HG03575 (cell line): ENCODE measurements around the gene CLK3.
"Not testable (repeated sequence)": the region's sequence is repeated elsewhere in the genome, so short reads cannot be mapped to it uniquely, and the experiment has no call there.

Experiments used
- ATAC-seq: cut with Tn5 transposase; IDR thresholded peaks from one replicate; pipeline ENCODE4 v1.9.1; 2021; ENCODE audit not compliant: unreplicated experiment, insufficient number of reproducible peaks, low FRiP score; ENCODE audit errors: extremely low read depth

Gene CLK3

DNA sequence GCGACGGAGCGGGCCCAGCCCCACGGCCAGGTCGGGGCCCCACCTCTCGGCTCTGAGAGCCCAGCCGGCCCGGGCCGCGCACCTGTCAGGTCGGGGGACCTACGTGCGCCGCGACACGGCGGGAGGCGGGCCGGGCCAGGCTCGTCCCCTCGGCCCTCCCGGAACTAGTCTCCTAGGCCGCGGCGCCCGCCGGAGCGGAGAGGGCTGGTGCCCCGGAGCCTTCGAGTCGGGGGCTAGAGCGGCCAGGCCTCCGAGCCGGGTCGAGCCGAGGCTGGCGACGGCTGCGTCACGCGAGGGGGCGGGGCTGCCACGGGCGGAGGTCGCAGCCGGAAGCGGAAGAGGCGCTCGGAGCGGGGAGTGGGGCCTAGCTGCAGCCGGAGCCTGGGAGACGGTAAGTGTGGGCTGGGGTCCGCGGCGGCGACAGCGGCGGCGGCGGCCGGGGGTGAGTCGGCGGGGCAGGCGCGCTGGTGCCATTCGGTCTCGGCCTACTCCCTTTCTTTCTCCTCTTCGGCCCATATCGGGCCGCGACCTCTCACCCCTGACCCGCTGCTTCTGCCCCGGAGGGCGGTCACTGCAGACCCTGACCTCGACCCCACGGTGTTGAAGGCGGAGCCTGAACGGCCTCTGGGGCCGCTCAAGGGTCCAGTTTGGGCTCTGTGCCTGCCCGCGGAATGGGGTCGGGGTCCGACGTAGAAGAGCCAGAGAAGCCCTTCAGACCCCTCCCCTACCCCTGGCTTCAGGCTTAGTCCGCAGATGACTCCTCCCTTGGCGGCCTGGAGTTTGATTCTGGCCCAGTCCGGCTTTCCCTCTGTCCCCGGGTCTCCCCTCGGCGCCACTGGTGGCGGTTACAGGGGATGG is at the start of gene CLK3:
CLK3 (plus strand) TSS at position 329 of the 858 bp plus-strand sequence. CDS start 3,361 bp downstream, outside the sequence.
- no peak for ATAC-seq

DNA sequence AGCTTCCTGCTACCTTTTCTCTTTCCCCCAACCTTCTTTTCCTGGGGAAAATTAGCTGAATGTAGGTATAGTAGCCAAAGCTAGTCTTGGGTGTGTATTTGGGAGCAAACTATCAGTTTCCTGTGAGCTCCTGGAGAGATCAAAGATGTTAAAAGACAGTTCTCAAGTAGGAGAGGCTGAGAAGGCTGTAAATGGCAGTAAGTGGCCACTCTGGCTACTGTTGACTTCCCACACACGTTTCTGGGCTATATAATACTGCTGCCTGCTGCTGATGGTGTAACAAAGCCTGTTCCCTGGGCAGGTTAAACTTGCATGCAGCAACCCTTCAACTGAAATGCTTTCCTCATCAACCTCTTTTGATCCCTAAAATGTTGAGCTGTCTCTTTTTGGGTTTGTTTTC is 47.0 kb upstream of the CLK3 start:
- no peak for ATAC-seq

DNA sequence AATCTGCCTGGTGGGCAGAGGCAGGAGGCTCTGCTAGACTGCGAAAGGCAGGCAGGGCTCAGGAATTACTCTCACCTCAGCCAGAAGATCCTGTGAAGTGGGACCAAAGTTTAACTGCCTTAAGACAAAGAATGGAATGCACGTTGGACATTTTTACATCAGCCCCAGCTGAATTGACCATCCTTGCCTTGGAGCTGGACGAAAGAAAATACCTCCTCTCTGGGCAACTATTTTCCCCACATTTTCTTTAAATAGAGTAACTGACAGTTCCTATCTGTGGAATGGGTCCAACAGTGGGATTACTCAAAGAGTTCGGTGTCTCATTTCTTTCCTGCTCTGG is 45.9 kb upstream of the CLK3 start:
- ATAC-seq: no peak

DNA sequence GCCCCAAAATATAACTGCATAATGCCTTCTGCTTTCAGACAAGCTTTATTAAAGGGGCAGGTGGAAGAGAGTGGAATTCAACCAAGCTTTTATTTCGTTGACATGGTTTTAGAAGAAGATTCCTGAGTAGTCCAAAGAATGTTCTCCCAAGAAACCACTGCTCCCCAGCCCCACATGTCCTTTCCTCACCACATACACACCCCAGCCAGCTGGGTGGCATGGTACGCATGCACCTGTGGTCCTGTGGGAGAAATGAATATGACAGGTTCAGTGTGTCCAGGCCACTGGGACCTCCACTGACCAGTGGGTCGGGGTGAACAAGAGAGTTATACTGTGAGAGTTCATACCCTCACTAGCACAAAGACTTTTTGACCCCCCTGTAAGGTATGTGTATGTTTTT is 44.4 kb upstream of the CLK3 start:
- no peak for ATAC-seq

DNA sequence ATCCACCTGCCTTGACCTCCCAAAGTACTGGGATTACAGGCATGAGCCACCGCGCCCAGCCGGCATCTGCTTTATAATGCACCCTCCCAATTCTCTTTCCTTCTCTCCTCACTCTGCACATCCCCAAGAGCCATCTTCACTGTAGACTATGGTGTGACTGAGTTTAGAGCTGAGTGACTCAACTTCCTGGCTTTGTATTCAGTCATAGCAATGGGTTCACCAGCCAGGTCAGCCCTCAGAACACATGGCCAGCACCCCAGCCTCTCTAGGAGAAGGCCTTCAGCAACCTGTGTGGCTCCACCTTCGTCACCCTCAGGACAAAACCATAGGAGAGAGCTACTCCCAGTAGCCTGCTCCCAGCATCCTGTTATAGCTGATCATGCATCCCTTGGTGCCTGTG is 41.6 kb upstream of the CLK3 start:
- no peak for ATAC-seq

DNA sequence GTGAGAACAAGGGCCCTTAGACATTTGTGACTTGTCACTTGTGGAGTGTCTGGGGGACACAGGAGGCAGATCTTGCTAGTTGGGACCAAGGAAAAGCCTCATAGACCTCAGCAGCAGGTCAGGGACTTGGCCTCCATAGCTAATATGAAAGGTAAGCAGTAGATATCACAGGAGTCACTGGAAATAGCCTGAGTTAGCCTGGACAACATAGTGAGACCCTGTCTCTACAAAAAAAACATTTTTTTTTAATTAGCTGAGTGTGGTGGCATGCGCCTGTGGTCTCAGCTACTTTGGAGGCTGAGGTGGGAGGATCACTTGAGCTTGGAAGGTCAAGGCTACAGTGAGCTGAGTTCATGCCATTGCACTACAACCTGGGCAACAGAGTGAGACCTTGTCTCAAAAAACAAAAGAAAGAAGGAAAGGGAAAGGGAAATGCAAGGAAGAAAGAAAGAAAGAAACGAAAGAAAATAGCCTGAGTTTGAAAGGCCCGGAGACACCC is 37.1 kb upstream of the CLK3 start:
- no peak for ATAC-seq

DNA sequence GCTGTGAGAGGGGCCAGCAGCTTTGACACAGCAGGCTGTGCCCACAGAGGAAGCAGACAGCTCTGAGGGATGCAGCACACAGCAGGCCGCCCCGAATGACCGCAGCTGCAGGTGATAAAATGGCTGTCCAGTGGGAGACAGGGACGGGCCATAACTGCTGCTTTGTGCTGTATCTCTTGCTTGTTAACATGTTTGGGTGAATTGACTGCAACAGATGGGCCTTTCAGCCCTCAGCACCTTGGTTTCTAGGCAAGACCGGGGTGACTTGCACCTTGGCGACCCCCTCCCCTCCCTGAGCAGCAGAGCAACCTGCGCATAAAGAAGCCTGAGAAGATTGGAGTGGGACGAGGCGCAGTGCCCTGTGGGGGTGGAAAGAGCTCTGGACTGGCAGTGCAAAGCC is 36.6 kb upstream of the CLK3 start:
- ATAC-seq: no peak

DNA sequence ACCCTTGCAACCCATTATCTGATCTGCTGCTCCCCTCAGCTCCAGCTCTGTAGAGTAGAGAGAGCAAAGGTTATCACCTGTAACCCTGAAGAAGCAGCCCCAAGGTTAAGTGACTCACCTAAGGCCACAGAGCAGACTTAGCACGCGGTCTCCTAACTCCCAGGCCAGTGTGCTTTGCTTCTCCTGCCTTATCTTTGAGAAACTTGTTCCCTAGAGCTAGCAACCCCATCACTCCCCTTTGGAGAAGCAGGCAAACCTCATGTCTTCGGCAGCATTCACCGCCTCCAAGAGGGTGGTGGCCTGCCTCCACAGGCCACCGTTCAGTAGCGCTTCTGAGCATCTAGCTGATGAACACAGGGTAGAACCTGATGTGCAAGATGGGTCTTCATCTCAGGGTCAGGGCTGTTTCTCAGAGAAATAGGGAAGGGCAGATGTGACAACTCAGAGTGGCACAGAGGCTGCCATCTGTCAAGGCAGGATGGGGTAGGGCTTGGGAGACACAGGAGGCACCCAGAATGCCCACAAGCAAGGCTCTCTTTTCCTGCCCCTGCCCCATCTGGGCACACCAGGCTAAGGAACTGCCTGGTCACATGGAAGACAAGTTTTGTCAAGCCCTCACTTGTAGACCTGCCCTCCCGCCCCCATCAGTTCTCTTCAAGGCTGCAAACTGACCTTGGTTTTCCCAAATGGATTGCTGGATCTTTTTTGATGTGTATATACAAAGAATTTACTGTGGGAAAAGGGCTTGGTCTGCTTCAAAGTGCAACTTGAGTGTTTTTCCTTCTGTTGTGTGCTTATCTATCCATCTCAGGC is 34.9 kb upstream of the CLK3 start:
- ATAC-seq: no peak

DNA sequence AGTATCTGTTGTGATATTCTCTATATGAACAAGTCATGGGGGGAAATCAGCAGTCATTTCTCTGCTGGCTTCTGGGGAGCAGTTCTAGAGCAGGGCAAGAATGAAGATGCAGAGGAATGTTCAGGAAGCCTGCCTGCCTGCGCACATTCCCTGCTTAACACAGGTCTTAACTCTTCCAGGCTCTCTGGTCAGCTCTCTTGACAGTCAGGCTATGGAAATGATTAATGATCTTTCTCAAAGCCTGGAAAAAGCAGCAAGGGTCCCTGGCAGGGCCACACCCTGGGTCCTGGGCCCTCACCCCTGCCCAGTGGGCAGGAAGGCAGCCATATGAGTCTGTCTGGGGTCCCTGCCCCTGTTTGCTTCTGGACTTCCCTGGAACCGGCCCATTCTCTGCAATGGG is 31.4 kb upstream of the CLK3 start:
- ATAC-seq: no peak

DNA sequence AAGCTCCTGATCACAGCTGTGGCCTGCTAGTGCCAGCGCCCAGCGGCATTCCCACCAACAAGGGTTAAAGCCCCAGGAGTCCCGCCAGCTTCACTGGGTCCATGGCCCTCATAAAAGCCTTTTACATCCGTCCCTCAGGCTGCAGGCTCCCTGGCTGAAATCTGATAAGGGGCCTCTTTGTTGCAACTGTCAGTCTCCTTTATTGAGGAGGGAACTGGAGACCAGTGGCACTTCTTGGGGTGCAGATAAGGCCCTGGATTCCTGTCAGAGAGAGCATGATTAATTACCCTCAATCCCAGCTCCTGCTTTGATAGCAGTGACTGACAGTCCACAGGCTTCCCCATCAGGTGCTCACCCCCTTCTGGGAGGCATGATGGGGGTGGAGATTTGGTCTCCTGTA is 30.9 kb upstream of the CLK3 start:
- no peak for ATAC-seq

DNA sequence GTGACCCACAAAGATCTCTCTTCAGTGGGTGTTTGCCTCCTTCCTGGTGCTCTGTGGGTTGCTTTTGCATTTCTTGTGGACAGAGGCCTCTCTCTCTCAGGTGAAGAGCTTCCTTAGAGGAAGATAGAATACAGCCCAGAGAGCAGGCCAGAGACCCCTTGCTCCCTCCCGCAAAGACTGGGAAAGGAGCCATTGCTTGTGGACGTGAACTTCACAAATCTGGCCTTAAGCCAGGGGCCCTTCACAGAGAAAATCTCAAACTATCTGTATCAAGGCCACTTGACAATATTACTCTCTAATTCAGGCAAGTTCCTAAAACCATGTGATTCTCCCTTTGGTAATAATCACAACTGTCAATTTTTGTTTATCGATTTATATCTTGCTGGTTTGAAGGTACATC is 30.4 kb upstream of the CLK3 start:
- no peak for ATAC-seq

DNA sequence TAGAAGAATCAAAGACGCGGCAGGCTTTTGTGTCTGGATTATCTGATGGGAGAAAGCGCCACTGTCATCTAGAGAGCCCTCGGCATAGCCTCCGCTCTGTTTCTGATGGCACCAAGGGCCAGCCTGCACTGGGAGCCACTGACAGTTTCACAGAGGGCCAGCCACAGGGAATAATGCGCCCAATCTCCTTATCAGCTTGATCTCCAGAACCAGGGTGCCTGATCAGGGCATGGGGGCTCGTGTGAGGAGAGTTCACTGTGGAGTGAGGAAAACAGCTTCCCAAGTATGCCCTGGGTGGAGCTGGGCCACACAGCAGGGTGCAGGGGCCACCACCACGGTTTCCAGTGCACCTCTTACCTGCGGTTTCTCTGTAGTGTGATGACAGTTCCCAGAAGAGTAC is 29.8 kb upstream of the CLK3 start:
- ATAC-seq: no peak

DNA sequence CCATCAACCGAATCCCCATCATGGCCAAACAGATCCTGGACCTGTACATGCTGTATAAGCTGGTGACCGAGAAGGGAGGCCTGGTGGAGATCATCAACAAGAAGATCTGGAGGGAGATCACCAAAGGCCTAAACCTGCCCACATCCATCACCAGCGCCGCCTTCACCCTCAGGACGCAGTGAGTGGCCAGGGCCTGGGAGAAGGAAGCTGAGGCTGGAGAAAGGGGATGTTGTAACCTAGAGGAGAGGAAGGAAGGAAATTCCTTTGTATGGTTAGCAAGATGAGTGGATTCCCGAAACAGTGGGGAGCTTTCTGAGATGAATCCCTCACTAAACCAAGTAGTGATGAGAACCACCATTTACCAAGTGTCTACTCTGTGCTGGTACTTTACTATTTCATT is 25.8 kb upstream of the CLK3 start:
- no peak for ATAC-seq

DNA sequence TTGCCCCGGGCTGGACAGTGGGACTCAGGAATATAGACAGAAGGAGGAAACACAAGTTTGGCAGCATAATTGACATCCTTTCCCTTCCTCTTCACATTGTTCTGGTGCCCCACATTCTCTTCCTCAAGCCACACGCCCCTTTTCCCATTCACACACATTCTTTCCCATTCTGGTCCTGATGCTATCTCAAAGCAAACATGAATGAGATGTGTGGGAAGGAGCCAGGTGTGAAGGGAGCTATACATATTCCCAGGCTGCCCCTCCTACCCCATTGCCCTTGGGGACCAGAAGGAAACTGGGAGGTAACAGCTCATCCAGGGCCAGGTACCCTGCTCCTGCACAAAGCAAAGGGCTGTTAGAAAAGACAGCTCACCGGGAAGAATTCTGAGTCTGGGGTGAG is 23.4 kb upstream of the CLK3 start:
- no peak for ATAC-seq

DNA sequence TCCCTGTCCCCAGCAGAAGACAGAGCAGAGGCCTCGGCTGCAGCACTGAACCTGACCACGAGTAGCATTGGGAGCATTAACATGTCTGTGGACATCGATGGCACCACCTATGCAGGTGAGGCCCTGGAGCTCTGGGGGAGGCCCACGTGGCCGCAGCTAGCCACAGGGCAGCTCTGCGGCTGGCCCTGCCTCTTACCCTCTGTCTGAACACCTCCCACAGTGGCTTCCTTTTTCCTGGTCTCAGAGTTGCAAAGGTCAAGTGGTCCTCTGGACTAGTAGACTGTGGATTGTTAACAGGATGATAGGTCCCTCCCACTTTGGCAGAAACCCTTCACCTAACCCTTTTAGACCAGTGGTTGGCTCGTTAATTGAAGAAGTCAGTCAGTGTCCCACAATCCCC is 22.5 kb upstream of the CLK3 start:
- no peak for ATAC-seq

DNA sequence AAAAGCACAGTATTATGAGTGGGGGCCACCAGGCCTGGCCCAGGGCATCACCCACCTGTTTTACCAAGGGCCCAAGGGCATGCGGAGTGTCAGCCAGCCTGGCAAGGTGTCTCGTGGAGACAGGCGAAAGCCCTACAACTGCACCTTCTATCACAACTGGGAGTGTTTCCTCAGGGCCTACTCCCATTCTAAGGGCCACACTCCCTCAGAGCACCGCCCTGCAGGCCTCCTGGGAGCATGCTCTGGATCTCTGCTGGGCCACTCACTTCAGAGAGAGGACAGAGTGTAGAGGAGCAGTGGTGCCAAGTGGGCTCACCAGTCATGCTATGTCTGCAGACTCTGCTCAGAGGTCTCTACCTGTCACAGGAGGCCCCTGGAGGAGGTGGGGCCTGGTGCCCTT is 21.2 kb upstream of the CLK3 start:
- ATAC-seq: no peak

DNA sequence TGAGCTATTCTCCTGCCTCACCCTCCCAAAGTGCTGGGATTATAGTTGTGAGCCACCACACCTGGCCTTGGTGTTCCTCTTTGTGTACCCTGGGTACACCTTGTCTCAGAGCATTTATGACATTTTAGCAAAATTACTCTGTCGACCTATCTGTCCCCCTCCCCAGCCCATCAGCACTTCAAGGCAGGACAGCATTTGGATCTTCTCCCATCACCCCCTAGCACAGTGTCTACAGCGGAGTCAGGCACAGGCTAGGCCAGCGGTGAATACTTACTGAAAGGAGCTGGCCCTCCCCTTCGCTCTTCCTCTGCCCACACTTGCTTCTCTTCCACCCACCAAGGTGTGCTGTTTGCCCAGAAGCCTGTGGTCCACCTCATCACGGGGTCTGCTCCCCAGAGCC is 20.4 kb upstream of the CLK3 start:
- no peak for ATAC-seq

DNA sequence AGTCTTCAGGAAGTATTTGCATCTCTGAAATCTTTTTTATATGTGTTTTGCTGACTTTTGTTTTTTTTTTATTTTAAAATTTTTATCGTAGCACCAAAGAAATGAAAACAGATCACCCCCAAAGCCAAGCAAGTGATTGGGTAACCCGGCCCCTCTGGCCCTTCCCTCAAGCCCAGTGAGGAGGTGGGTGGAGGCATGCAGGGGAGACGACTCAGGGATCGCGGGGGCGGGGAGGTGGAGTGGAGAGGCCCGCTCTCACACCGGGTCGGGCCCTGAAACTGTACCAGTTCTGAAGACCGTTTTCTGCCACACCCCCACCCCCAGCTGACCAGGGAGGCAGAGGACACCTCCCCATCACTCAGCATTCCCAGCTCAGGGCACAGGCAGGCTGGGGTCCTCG is 18.9 kb upstream of the CLK3 start:
- ATAC-seq: not testable (repeated sequence)

DNA sequence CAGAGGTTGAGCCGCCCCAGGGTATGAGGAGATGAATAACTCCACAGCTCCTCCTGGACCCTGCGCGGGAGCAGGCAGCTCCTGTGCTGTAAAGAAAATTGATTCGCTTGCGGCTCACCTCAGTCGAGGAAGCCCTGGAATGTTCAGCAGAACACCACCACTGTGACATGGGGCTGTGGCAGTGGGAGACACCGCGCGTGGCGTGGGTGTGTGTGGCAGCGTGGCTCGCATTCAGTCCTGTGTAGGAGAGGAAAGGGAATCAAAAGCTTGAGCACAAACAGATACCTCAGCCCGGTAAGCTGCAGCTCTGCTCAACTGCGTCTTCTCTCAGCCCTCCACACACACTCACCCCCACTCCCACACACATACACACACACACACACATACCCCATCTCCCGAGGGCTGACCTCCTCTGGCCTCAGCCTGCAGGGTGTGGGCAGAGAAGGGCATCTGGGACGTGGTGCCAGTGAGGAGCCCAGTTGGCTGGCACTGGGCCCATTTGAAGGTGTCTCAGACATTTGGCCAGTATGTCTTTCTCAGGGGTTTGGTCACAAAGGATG is 18.4 kb upstream of the CLK3 start:
- ATAC-seq: not testable (repeated sequence)
